ENCODE measurements around the gene AHCYL1. TPM values are rescaled to one million over a fixed set of nuclear protein-coding genes. Genes with fewer than 3 reads are reported as not detected.

AHCYL1 gene
- total RNA-seq, 1 donor from 2014 or later = 65.5 TPM

GRCh38 chr1:110056285-110056683 lies 71.7 kb downstream of the AHCYL1 start:
- Mint-ChIP-seq H3K27me3 (ENCODE audit: insufficient read depth, low read depth) (peaks cover 5% of the 10 kb centered on the region), H3K4me1 (no peaks in the 10 kb centered on the region), H3K27ac (no peak overlapping the region), H3K36me3 (peaks cover 45% of the 10 kb centered on the region), H3K4me3 (no peak overlapping the region), H3K9me3 (no peaks in the 10 kb centered on the region)
- peaks cover 8% of the 10 kb centered on the region for H3F3A ChIP-seq (ENCODE audit: low read depth)
- no peak for DNase-seq (ENCODE audit: low spot score)
- no peak overlapping the region for H3K27ac ChIP-seq
- TF ChIP-seq EZH2 (IDR thresholded peaks at IDR 0.05) = no peak
- no peak for TF ChIP-seq EZH2phosphoT487 (IDR thresholded peaks at IDR 0.05)
- no peak for TF ChIP-seq CTCF (IDR thresholded peaks at IDR 0.05)
- H4K20me1 ChIP-seq (ENCODE audit: low read depth) = peaks cover 34% of the 10 kb centered on the region
- H3K4me2 ChIP-seq = no peak overlapping the region
- no peaks in the 10 kb centered on the region for H3K27me3 ChIP-seq
- H3K79me2 ChIP-seq (ENCODE audit: low read depth) = no peaks in the 10 kb centered on the region
- no peaks in the 10 kb centered on the region for H3K4me1 ChIP-seq
- H3K4me3 ChIP-seq = no peak overlapping the region
- H3K36me3 ChIP-seq = peaks cover 8% of the 10 kb centered on the region
- no peaks in the 10 kb centered on the region for H3K9me3 ChIP-seq (ENCODE audit: low read depth)
- H3K9ac ChIP-seq = no peak overlapping the region
- no peak overlapping the region for H2AFZ ChIP-seq (replicated peaks)

GRCh38 chr1:110056776-110057175 lies 72.2 kb downstream of the AHCYL1 start:
- Histone ChIP-seq H3F3A (ENCODE audit: low read depth) (peaks cover 8% of the 10 kb centered on the region), H3K4me1 (no peaks in the 10 kb centered on the region), H3K4me2 (no peak overlapping the region), H3K79me2 (ENCODE audit: low read depth) (no peaks in the 10 kb centered on the region), H3K4me3 (no peak overlapping the region), H4K20me1 (ENCODE audit: low read depth) (peaks cover 37% of the 10 kb centered on the region), H3K27ac (no peak overlapping the region), H3K9me3 (ENCODE audit: low read depth) (no peaks in the 10 kb centered on the region), H3K27me3 (no peaks in the 10 kb centered on the region), H3K36me3 (peaks cover 8% of the 10 kb centered on the region), H2AFZ (replicated peaks) (no peak overlapping the region), H3K9ac (no peak overlapping the region)
- TF ChIP-seq CTCF (IDR thresholded peaks at IDR 0.05) (no peak), EZH2phosphoT487 (IDR thresholded peaks at IDR 0.05) (no peak), EZH2 (IDR thresholded peaks at IDR 0.05) (no peak)
- Mint-ChIP-seq H3K9me3 (no peaks in the 10 kb centered on the region), H3K27me3 (ENCODE audit: insufficient read depth, low read depth) (peaks cover 5% of the 10 kb centered on the region), H3K4me3 (no peak overlapping the region), H3K36me3 (peaks cover 47% of the 10 kb centered on the region), H3K4me1 (no peaks in the 10 kb centered on the region), H3K27ac (no peak overlapping the region)
- DNase-seq (ENCODE audit: low spot score) = no peak

- Histone ChIP-seq H3K27ac (no peak overlapping the region), H3K36me3 (peaks cover 8% of the 10 kb centered on the region), H4K20me1 (ENCODE audit: low read depth) (peaks cover 40% of the 10 kb centered on the region)
These were observed 73.5 kb downstream of the AHCYL1 start for GRCh38 chr1:110057963-110058518.

More at GRCh38 chr1:110057963-110058518, 73.5 kb downstream of the AHCYL1 start:
- Mint-ChIP-seq H3K27me3 (ENCODE audit: insufficient read depth, low read depth) (peaks cover 7% of the 10 kb centered on the region), H3K4me1 (no peaks in the 10 kb centered on the region), H3K36me3 (peaks cover 45% of the 10 kb centered on the region), H3K9me3 (no peaks in the 10 kb centered on the region), H3K4me3 (no peak overlapping the region), H3K27ac (no peak overlapping the region)
- no peak overlapping the region for H3K4me2 ChIP-seq
- no peak overlapping the region for H2AFZ ChIP-seq (replicated peaks)
- H3K4me3 ChIP-seq = no peak overlapping the region
- H3K79me2 ChIP-seq (ENCODE audit: low read depth) = no peaks in the 10 kb centered on the region
- DNase-seq (ENCODE audit: low spot score) = no peak
- H3K9me3 ChIP-seq (ENCODE audit: low read depth) = no peaks in the 10 kb centered on the region
- no peak for TF ChIP-seq CTCF (IDR thresholded peaks at IDR 0.05)
- TF ChIP-seq EZH2phosphoT487 (IDR thresholded peaks at IDR 0.05) = no peak
- no peak for TF ChIP-seq EZH2 (IDR thresholded peaks at IDR 0.05)
- H3K9ac ChIP-seq = no peak overlapping the region
- H3K27me3 ChIP-seq = no peaks in the 10 kb centered on the region
- no peaks in the 10 kb centered on the region for H3K4me1 ChIP-seq
- peaks cover 4% of the 10 kb centered on the region for H3F3A ChIP-seq (ENCODE audit: low read depth)

Measured in neural progenitor cell (in vitro differentiated cells).